Mesenchymal stem cell (in vitro differentiated cells and primary cell): ENCODE measurements around the gene C13orf46.

Experiments
- DNase-seq: peaks from one replicate; pipeline ENCODE4 v3.0.0-alpha.2; 2013
- H2AFZ ChIP-seq: one replicate; pipeline ENCODE4 v1.6.1; 2013; ENCODE audit warnings: low read depth, mild to moderate bottlenecking, control low read depth, inconsistent platforms, low read length, moderate library complexity
- H2AK5ac ChIP-seq: 2 replicates; pipeline ENCODE4 v1.6.1; 2013; ENCODE audit warnings: low read length, moderate library complexity, mild to moderate bottlenecking, inconsistent platforms; ENCODE audit not compliant: severe bottlenecking
- H2BK120ac ChIP-seq: one replicate; pipeline ENCODE4 v1.6.1; 2013; ENCODE audit warnings: low read depth, mild to moderate bottlenecking, inconsistent platforms, low read length, moderate library complexity
- H2BK12ac ChIP-seq, 2 experiments: one replicate each; pipeline ENCODE4 v1.6.1; 2013; ENCODE audit warnings: inconsistent platforms in 2 of 2, low read length in 2 of 2, mild to moderate bottlenecking in 2 of 2, moderate library complexity in 2 of 2, control low read depth in 1 of 2
- H2BK15ac ChIP-seq: one replicate; pipeline ENCODE4 v1.6.1; 2013; ENCODE audit warnings: mild to moderate bottlenecking, low read depth, inconsistent platforms; ENCODE audit not compliant: poor library complexity, severe bottlenecking
- H2BK5ac ChIP-seq: 2 replicates; pipeline ENCODE4 v1.6.1; 2013; ENCODE audit warnings: low read depth, mild to moderate bottlenecking, low read length, control low read depth, inconsistent platforms; ENCODE audit not compliant: poor library complexity, severe bottlenecking
- H3K14ac ChIP-seq, 2 experiments: one replicate each; pipeline ENCODE4 v1.6.1; 2013; ENCODE audit warnings: inconsistent platforms in 2 of 2, low read length in 2 of 2, control low read depth in 1 of 2, mild to moderate bottlenecking in 1 of 2, moderate library complexity in 1 of 2
- H3K18ac ChIP-seq, 2 experiments: one replicate each; pipeline ENCODE4 v1.6.1; 2013; ENCODE audit warnings: inconsistent platforms in 2 of 2, low read length in 2 of 2, control low read depth in 1 of 2, low read depth in 1 of 2, mild to moderate bottlenecking in 1 of 2
- H3K23ac ChIP-seq, 2 experiments: one replicate each; pipeline ENCODE4 v1.6.1; 2013; ENCODE audit warnings: inconsistent platforms in 2 of 2, low read length in 2 of 2, mild to moderate bottlenecking in 2 of 2, moderate library complexity in 2 of 2, control low read depth in 1 of 2
- H3K27ac ChIP-seq: 2 replicates; pipeline ENCODE4 v1.5.1; 2013; ENCODE audit warnings: mild to moderate bottlenecking, moderate library complexity, low read length, control low read depth, inconsistent platforms; ENCODE audit not compliant: poor library complexity, severe bottlenecking
- H3K27me3 ChIP-seq, 2 experiments: 2 replicates each; pipeline versions ENCODE4 v1.6.1 to v1.7.0; 2013; ENCODE audit warnings: low read length in 2 of 2, mild to moderate bottlenecking in 2 of 2, moderate library complexity in 2 of 2, control low read depth in 1 of 2, inconsistent platforms in 1 of 2; ENCODE audit not compliant: control insufficient read depth in 1 of 2, insufficient read depth in 1 of 2
- H3K36me3 ChIP-seq, 2 experiments: 2 replicates each; pipeline versions ENCODE4 v1.6.1 to v1.7.0; 2013; ENCODE audit warnings: low read length in 2 of 2, control low read depth in 1 of 2, inconsistent platforms in 1 of 2, low read depth in 1 of 2, mild to moderate bottlenecking in 1 of 2; ENCODE audit not compliant: insufficient read depth in 2 of 2, control insufficient read depth in 1 of 2
- H3K4ac ChIP-seq, 2 experiments: one replicate each; pipeline ENCODE4 v1.6.1; 2013; ENCODE audit warnings: inconsistent platforms in 2 of 2, low read length in 2 of 2, mild to moderate bottlenecking in 2 of 2, moderate library complexity in 2 of 2, control low read depth in 1 of 2, low read depth in 1 of 2
- H3K4me1 ChIP-seq: 2 replicates; pipeline ENCODE4 v1.6.1; 2013; ENCODE audit warnings: low read depth, low read length, control low read depth; ENCODE audit not compliant: control insufficient read depth, insufficient read depth
- H3K4me2 ChIP-seq: 2 replicates; pipeline ENCODE4 v1.6.1; 2013; ENCODE audit warnings: low read length, mild to moderate bottlenecking, inconsistent platforms; ENCODE audit not compliant: poor library complexity, severe bottlenecking
- H3K4me3 ChIP-seq, 2 experiments: 2 replicates each; pipeline versions ENCODE4 v1.5.1 to v1.7.0; 2013; ENCODE audit warnings: low read length in 2 of 2, mild to moderate bottlenecking in 2 of 2, control low read depth in 1 of 2, low read depth in 1 of 2; ENCODE audit not compliant: insufficient read depth in 1 of 2
- H3K79me1 ChIP-seq: replicated peaks from 2 replicates; pipeline ENCODE4 v1.6.1; 2013; ENCODE audit warnings: mild to moderate bottlenecking, control low read depth, low read length, inconsistent platforms; ENCODE audit not compliant: poor library complexity, severe bottlenecking
- H3K9ac ChIP-seq: 2 replicates; pipeline ENCODE4 v1.7.0; 2013; ENCODE audit warnings: mild to moderate bottlenecking, low read length, moderate library complexity
- H3K9me3 ChIP-seq: 2 replicates; pipeline ENCODE4 v1.7.0; 2013; ENCODE audit warnings: mild to moderate bottlenecking, low read length; ENCODE audit not compliant: control insufficient read depth
- H4K8ac ChIP-seq: one replicate; pipeline ENCODE4 v1.6.1; 2013; ENCODE audit warnings: inconsistent platforms, mild to moderate bottlenecking, low read length, moderate library complexity
- H4K91ac ChIP-seq: one replicate; pipeline ENCODE4 v1.6.1; 2013; ENCODE audit warnings: mild to moderate bottlenecking, low read length, inconsistent platforms
- WGBS: methylation state at CpG from one replicate; pipeline ENCODE4 v1.1.7; 2013; ENCODE audit warnings: mixed read lengths; 5-methylcytosine and 5-hydroxymethylcytosine counted together

The C13orf46 gene

GRCh38 chr13:113965968-113966884, 7.7 kb downstream of the C13orf46 start:
- Histone ChIP-seq H2AK5ac (no peak overlapping the region), H3K27me3 (no peaks in the 10 kb centered on the region), H2BK12ac (no peak overlapping the region), H3K4me2 (no peak overlapping the region), H3K27ac (no peak overlapping the region), H3K36me3 (peaks cover 71 to 80% of the 10 kb centered on the region in 2 experiments), H4K8ac (no peak overlapping the region), H2BK120ac (no peak overlapping the region), H2BK15ac (no peak overlapping the region), H2AFZ (no peak overlapping the region), H3K4me1 (peaks cover 8% of the 10 kb centered on the region), H3K4ac (no peak overlapping the region), H3K9ac (no peak overlapping the region), H3K79me1 (peaks cover 5% of the 10 kb centered on the region), H3K14ac (no peak overlapping the region), H2BK5ac (no peak overlapping the region), H3K4me3 (no peak overlapping the region), H3K18ac (no peak overlapping the region), H4K91ac (no peak overlapping the region), H3K23ac (no peak overlapping the region), H3K9me3 (no peaks in the 10 kb centered on the region)
- 97% methylated on average over 5 of the region's 5 CpGs for WGBS
- no peak for DNase-seq

- Histone ChIP-seq H3K27ac (no peak overlapping the region), H2BK15ac (no peak overlapping the region), H3K4me1 (peaks cover 1% of the 10 kb centered on the region), H3K18ac (no peak overlapping the region), H2BK12ac (no peak overlapping the region), H2BK5ac (no peak overlapping the region), H3K23ac (no peak overlapping the region), H3K9ac (no peak overlapping the region), H2AFZ (no peak overlapping the region), H3K4me2 (no peak overlapping the region), H3K79me1 (peaks cover 5% of the 10 kb centered on the region), H3K4ac (no peak overlapping the region), H3K4me3 (no peak overlapping the region), H3K14ac (no peak overlapping the region), H4K91ac (no peak overlapping the region), H3K9me3 (peaks cover 2% of the 10 kb centered on the region), H4K8ac (no peak overlapping the region), H2AK5ac (no peak overlapping the region), H2BK120ac (no peak overlapping the region), H3K36me3 (peaks cover 63 to 82% of the 10 kb centered on the region in 2 experiments), H3K27me3 (no peaks in the 10 kb centered on the region)
- 98% methylated on average over 2 of the region's 2 CpGs for WGBS
- no peak for DNase-seq
Observed at GRCh38 chr13:113965383-113965874, 8.4 kb downstream of the C13orf46 start.

- Histone ChIP-seq H3K23ac (no peak overlapping the region), H3K27ac (no peak overlapping the region), H2AFZ (no peak overlapping the region), H2BK15ac (no peak overlapping the region), H3K14ac (no peak overlapping the region), H3K4me2 (no peak overlapping the region), H3K9ac (no peak overlapping the region), H2BK12ac (no peak overlapping the region), H2BK120ac (no peak overlapping the region), H3K4me1 (no peaks in the 10 kb centered on the region), H3K27me3 (no peaks in the 10 kb centered on the region), H4K8ac (no peak overlapping the region), H3K9me3 (peaks cover 7% of the 10 kb centered on the region), H3K79me1 (peaks cover 2% of the 10 kb centered on the region), H3K4ac (no peak overlapping the region), H4K91ac (no peak overlapping the region), H3K4me3 (no peak overlapping the region), H3K36me3 (peaks cover 53 to 80% of the 10 kb centered on the region in 2 experiments), H2BK5ac (no peak overlapping the region), H3K18ac (no peak overlapping the region), H2AK5ac (no peak overlapping the region)
- WGBS, result 94% methylated on average over 17 of the region's 21 CpGs
- DNase-seq, result no peak
Observed at GRCh38 chr13:113964251-113964995, 9.5 kb downstream of the C13orf46 start.

- H3K36me3 ChIP-seq, result peaks cover 45 to 74% of the 10 kb centered on the region in 2 experiments
- no peak overlapping the region for H2AFZ ChIP-seq
- no peak overlapping the region for H3K18ac ChIP-seq
- H3K9me3 ChIP-seq, result peaks cover 9% of the 10 kb centered on the region
- H2BK120ac ChIP-seq, result no peak overlapping the region
- H4K8ac ChIP-seq, result no peak overlapping the region
- H3K27me3 ChIP-seq, result no peaks in the 10 kb centered on the region
- no peak overlapping the region for H3K9ac ChIP-seq
- no peak overlapping the region for H4K91ac ChIP-seq
- 88% methylated on average over 15 of the region's 16 CpGs for WGBS
- no peak overlapping the region for H3K4ac ChIP-seq
- no peak overlapping the region for H2BK5ac ChIP-seq
- DNase-seq, result no peak
- no peak overlapping the region for H3K23ac ChIP-seq
- H3K4me3 ChIP-seq, result no peak overlapping the region
- H2AK5ac ChIP-seq, result no peak overlapping the region
- peaks cover 2% of the 10 kb centered on the region for H3K4me1 ChIP-seq
- no peak overlapping the region for H2BK12ac ChIP-seq
- H2BK15ac ChIP-seq, result no peak overlapping the region
- H3K4me2 ChIP-seq, result no peak overlapping the region
- H3K79me1 ChIP-seq, result peaks cover 2% of the 10 kb centered on the region
- no peak overlapping the region for H3K27ac ChIP-seq
- H3K14ac ChIP-seq, result peak overlapping the region in 1 of 2 experiments; percentile 44
Observed at GRCh38 chr13:113963376-113963775, 10.5 kb downstream of the C13orf46 start.
